Superior temporal gyrus (tissue), 1 donor: ENCODE data around the gene ELOVL5.

Source experiments
- DNase-seq: peaks from one replicate; pipeline ENCODE4 v3.0.0-alpha.2; 2016; ENCODE audit errors: extremely low spot score

The ELOVL5 gene

DNA sequence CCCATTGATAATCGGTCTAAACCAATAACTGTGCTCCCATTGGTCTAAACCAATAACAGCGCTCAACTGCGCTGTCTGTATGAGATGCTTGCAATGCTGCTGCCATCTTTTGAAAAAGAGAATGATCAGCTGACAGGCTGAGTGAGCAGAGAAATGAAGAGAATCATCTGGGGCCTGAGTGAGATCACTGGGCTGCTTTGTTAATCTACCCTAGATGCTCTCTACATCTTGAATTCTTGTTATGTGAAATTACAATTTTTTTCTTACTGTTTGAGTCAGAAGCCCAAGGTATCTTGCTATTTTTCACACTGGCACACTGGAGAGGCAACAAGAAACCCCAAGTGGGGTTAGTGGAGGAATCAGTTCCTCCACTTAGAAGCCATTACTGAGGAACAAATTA is 108.6 kb downstream of the ELOVL5 start:
- DNase-seq = no peak

DNA sequence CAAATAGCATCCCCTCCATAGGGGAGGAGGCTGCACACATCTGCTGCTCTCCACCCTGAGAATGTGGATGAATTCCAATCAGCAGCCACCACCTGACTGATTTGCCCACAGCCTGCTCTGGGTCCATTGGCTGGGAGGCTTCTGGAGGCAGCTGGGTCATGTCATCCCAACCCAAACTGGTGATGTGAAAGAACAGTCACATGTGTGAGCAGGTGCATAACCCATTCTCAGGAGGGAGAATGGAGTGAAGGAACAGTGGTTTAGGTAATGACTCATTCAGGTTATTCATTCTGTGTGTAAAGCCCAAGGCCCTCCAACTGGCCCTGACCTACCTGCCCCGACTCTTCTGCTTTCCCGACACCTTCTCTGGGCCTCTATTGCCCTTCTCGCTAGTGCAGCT is 109.2 kb downstream of the ELOVL5 start:
- no peak for DNase-seq

DNA sequence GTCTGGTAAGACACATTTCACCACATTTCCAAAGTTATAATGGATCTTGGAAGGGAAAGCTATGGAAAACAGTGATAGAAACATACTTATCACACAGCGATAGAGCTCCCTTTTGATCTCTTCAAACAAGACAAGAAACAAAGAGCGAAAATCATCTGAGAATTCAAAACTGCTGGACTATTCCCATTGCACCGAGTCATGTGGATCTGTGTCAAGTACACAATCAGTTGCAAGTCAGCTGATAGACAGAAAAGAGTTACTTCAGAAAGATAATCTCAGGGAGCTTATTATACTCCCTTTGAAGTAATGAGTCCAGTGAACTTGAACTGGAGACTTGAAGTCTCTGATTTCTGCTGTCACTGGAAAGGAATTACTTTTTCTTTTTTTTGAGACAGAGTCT is 110.4 kb downstream of the ELOVL5 start:
- DNase-seq = no peak

DNA sequence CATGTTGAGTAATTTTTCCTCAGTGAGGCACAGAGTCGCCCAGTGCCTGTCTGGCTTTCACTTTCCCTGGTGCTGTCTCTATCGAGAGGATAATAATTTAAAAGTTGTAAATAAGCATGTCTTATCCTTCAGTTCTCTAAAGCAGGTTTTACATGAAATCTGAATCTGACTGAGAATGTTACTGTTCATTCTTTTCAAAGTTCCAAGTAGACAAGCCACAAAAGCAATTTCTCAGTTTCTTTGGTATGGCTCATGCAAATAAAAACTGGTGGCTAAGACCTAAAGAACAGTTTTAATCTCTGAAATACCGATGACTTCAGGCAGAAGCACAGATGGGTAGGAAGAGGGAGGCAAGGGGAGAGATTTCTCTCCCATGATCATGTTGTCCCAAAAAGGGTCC is 112.5 kb downstream of the ELOVL5 start:
- no peak for DNase-seq

DNA sequence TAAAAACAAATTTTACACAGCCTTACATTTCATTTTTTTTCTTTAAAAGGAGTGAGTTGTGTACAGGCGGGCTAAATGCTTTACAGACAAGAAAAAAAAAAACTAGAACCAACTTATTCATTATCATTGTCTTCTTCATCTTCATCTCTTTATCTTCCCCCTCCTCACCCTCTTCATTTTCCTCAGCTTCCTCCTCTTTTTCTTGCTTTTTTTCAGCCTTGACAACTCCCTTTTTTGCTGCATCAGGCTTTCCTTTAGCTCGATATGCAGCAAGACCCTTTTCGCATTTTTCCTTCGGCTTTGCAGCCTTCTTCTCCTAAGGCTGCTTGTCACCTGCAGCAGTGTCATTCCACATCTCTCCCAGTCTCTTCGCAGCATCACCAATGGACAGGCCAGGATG is 113.2 kb downstream of the ELOVL5 start:
- DNase-seq = no peak

DNA sequence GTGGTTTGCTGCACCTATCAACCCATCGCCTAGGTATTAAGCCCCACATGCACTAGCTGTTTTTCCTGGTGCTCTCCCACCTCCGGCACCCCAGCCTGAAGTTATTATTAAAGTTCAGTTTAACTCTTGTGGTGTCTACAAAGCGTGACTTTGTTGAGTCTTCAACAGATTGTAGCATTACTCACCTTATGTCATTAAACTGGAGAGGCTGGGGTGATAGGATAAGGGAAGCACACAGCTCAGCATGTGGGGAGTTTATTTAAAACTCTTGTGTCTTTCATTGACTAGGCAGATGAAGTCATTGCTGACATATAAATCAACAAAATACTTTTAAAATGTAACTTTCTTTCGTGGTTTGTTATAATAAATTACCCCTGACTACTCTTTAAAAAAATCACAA is 115.4 kb downstream of the ELOVL5 start:
- DNase-seq = no peak

DNA sequence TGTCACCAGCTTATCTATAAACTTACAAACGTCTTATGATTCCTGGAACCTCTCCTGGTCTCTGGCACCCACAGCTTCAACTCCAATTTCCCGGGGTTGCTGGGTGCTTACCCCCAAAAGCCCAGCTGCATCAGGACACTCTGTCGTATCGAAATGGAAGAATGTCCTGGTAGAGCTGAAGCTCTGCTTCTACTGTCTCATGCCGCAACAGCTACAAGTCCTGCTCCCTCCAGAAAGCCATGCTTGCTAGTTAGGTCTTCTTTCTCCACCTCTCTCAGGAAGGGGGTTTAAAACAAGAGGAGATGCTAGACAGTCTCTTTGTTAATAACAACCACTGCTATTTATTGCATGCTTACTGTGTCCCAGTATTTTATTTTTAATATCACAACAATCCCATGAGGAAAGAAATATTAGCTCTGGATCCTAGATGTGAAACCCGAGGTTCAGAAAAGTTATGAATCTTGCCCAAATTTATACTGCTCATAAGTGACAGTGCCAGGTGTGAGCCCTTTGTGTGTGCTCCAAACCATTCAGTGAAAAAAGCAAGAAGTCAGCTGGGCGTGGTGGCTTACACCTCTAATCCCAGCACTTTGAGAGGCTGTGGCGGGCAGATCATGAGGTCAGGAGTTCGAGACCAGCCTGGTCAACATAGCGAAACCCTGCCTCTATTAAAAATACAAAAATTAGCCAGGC is 117.8 kb downstream of the ELOVL5 start:
- DNase-seq = no peak

DNA sequence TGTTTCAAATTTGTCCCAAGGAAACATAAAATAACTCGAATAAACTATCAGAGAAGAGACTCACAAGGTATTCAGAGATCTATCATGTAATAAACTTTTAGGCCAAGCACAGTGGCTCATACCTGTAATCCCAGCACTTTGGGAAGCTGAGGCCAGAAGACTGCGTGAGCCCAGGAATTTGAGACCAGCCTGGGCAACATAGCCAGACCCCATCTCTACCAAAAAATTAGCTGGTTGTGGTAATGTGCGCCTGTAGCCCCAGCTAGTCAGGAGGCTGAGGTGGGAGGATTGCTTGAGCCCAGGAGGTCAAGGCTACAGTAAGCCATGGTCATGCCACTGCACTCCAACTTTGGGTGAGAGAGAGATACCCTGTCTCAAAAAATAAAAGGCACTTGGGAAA is 120.9 kb downstream of the ELOVL5 start:
- DNase-seq = no peak

DNA sequence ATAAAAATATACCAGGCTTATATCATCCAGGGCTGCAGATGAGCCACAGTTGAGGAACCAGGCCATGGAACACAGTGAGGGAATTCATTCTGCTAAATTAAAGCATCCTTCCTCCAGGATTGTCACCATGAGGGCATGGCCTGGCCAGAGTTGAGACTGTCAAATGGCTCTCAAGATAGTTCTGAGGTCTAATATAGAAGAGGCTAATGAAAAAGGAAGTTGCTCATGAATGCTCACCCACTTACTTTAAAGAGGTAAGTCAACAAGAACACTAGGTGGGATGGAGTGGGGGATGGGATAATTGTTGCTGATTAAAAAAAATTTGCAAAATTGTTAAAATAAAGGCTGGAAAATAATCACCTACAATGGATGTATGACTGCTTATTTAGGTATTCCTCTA is 128.1 kb downstream of the ELOVL5 start:
- no peak for DNase-seq
